ENCODE data around the gene TEK. TPM values are rescaled to one million over a fixed set of nuclear protein-coding genes. Genes with fewer than 3 reads are reported as not detected.
"Not testable (repeated sequence)": the region's sequence is repeated elsewhere in the genome, so short reads cannot be mapped to it uniquely, and the experiment has no call there.

The TEK gene
- total and polyA plus RNA-seq, 8 donors = 0.56 to 25.5 (median 2.0) TPM; not detected in 1

- Histone ChIP-seq H3K27me3 (no peaks in the 10 kb centered on the region), H3K27ac (no peak overlapping the region), H3K4me3 (no peak overlapping the region), H3K9me3 (no peaks in the 10 kb centered on the region), H3K36me3 (no peaks in the 10 kb centered on the region), H3K4me1 (no peaks in the 10 kb centered on the region)
- intact Hi-C loops (cut with DNase I; ENCODE audit: low total_unique reads) = no loop called here
- no peak for DNase-seq
- WGBS, 5 donors = 86 to 98% (median 96%) methylated on average over 13 to 14 of the region's 14 CpGs
- no peak for TF ChIP-seq CTCF (IDR thresholded peaks at IDR 0.05)
- no peak for TF ChIP-seq POLR2A (IDR thresholded peaks at IDR 0.05)
These were observed 103.6 kb downstream of the TEK start for GRCh38 chr9:27212621-27213020.

- peaks cover 0 to 4% (median 0%) of the 10 kb centered on the region in 4 donors for H3K36me3 ChIP-seq
- no peak for DNase-seq
- WGBS, 5 donors = 81 to 94% (median 89%) methylated on average over 4 of the region's 4 CpGs
- no peaks in the 10 kb centered on the region for H3K27me3 ChIP-seq
- no peak overlapping the region for H3K4me3 ChIP-seq
- peaks cover 0 to 7% (median 0%) of the 10 kb centered on the region in 4 donors for H3K9me3 ChIP-seq
- no peaks in the 10 kb centered on the region for H3K4me1 ChIP-seq
- intact Hi-C loops (cut with DNase I; ENCODE audit: low total_unique reads) = no loop called here
- no peak overlapping the region for H3K27ac ChIP-seq
- TF ChIP-seq CTCF (IDR thresholded peaks at IDR 0.05) = no peak
- no peak for TF ChIP-seq POLR2A (IDR thresholded peaks at IDR 0.05)
- TF ChIP-seq POLR2AphosphoS5 (IDR thresholded peaks at IDR 0.05) = no peak
- TF ChIP-seq EP300 (IDR thresholded peaks at IDR 0.05) = no peak
These were observed 118.2 kb downstream of the TEK start for GRCh38 chr9:27227192-27227591.

- DNase-seq; H3K27me3 ChIP-seq; H3K36me3 ChIP-seq; H3K27ac ChIP-seq; intact Hi-C loops (cut with DNase I; ENCODE audit: low total_unique reads); H3K4me1 ChIP-seq; H3K4me3 ChIP-seq: not testable (repeated sequence)
- WGBS, 5 donors = 77 to 81% (median 80%) methylated on average over 11 to 12 of the region's 12 CpGs
- peaks cover 0 to 27% (median 14%) of the 10 kb centered on the region in 4 donors for H3K9me3 ChIP-seq
These were observed 130.6 kb downstream of the TEK start for GRCh38 chr9:27239648-27240047.

GRCh38 chr9:27247756-27248155 is 138.7 kb downstream of the TEK start:
- WGBS, 5 donors = 13 to 33% (median 17%) methylated on average over 2 of the region's 2 CpGs
- peaks cover 0 to 11% (median 0%) of the 10 kb centered on the region in 4 donors for H3K4me1 ChIP-seq
- no peak overlapping the region for H3K4me3 ChIP-seq
- intact Hi-C loops (cut with DNase I; ENCODE audit: low total_unique reads) = no loop called here
- H3K27me3 ChIP-seq = no peaks in the 10 kb centered on the region
- no peak overlapping the region for H3K27ac ChIP-seq
- no peaks in the 10 kb centered on the region for H3K36me3 ChIP-seq
- no peaks in the 10 kb centered on the region for H3K9me3 ChIP-seq
- TF ChIP-seq CTCF (IDR thresholded peaks at IDR 0.05) (peak in 5 of 7 experiments; percentile 8 to 42 (median 37)), POLR2AphosphoS5 (IDR thresholded peaks at IDR 0.05) (peak in 2 of 3 donors; percentile 58 to 62), POLR2A (IDR thresholded peaks at IDR 0.05) (no peak), EP300 (IDR thresholded peaks at IDR 0.05) (no peak)
- DNase-seq = peak; percentile 55 to 83

GRCh38 chr9:27248702-27249101 is 139.7 kb downstream of the TEK start:
- no peaks in the 10 kb centered on the region for H3K9me3 ChIP-seq
- H3K4me1 ChIP-seq = peaks cover 0 to 11% (median 0%) of the 10 kb centered on the region in 4 donors
- H3K4me3 ChIP-seq = no peak overlapping the region
- H3K36me3 ChIP-seq = no peaks in the 10 kb centered on the region
- intact Hi-C loops (cut with DNase I; ENCODE audit: low total_unique reads) = no loop called here
- TF ChIP-seq EP300 (IDR thresholded peaks at IDR 0.05) (no peak), POLR2A (IDR thresholded peaks at IDR 0.05) (no peak), CTCF (IDR thresholded peaks at IDR 0.05) (no peak), POLR2AphosphoS5 (IDR thresholded peaks at IDR 0.05) (no peak)
- DNase-seq = no peak
- no peaks in the 10 kb centered on the region for H3K27me3 ChIP-seq
- no peak overlapping the region for H3K27ac ChIP-seq

Measured in stomach (tissue), 9 donors.